Measurements from ENCODE around the gene RAB6A.

DNA sequence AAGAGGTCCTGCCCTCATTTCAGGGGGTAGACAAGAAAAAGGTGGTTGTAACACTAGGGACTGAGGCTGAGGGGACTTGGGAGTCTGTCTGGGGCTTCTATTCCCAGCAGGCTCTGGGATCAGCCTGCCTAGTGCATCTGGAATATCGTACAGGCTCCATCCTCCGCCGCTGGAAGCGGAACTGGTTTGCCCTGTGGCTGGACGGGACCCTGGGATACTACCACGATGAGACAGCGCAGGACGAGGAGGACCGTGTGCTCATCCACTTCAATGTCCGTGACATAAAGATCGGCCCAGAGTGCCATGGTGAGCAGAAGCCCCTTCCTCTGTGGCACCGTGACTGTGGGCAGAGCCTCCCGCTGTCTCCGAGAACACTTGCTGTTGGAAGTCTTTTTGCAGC is 110.5 kb downstream of the RAB6A start:
- TF ChIP-seq, protein P1, sequence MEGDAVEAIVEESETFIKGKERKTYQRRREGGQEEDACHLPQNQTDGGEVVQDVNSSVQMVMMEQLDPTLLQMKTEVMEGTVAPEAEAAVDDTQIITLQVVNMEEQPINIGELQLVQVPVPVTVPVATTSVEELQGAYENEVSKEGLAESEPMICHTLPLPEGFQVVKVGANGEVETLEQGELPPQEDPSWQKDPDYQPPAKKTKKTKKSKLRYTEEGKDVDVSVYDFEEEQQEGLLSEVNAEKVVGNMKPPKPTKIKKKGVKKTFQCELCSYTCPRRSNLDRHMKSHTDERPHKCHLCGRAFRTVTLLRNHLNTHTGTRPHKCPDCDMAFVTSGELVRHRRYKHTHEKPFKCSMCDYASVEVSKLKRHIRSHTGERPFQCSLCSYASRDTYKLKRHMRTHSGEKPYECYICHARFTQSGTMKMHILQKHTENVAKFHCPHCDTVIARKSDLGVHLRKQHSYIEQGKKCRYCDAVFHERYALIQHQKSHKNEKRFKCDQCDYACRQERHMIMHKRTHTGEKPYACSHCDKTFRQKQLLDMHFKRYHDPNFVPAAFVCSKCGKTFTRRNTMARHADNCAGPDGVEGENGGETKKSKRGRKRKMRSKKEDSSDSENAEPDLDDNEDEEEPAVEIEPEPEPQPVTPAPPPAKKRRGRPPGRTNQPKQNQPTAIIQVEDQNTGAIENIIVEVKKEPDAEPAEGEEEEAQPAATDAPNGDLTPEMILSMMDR (IDR thresholded peaks at IDR 0.05; ENCODE audit: low read depth, low read length, poor library complexity, severe bottlenecking), result no peak
- no peak for TF ChIP-seq EZH2phosphoT487 (IDR thresholded peaks at IDR 0.05; ENCODE audit: borderline replicate concordance, low read length)
